ENCODE data around the gene OOSP4B. TPM values are rescaled to one million over a fixed set of nuclear protein-coding genes. Genes with fewer than 3 reads are reported as not detected.

The OOSP4B gene
- total and polyA plus RNA-seq, 12 donors: not detected

GRCh38 chr11:60056349-60056969 lies 39.5 kb downstream of the OOSP4B start, which contains the start of gene MS4A3:
TSS of gene MS4A3 (plus strand) at chr11:60056665. CDS start at chr11:60061161, 4,496 bp downstream.
- H3K27ac ChIP-seq: no peak within 1 kb of the TSS
- no peaks in the 10 kb centered on the region for H3K4me1 ChIP-seq (replicated peaks in 1 of 2)
- H3K36me3 ChIP-seq (replicated peaks in 1 of 2): no peaks in the 10 kb centered on the region
- no peaks in the 10 kb centered on the region for H3K27me3 ChIP-seq
- TF ChIP-seq CTCF (IDR thresholded peaks at IDR 0.05) (no peak), POLR2A (IDR thresholded peaks at IDR 0.05) (no peak)
- 56 to 81% (median 67%) methylated on average over 8 of the region's 8 CpGs for WGBS, 4 donors
- no peak for DNase-seq
- no peaks in the 10 kb centered on the region for H3K9me3 ChIP-seq (replicated peaks in 1 of 3)
- H3K4me3 ChIP-seq: no peak within 1 kb of the TSS
- intact Hi-C loops (cut with DNase I): no loop called here

- H3K4me3 ChIP-seq: no peak overlapping the region
- intact Hi-C loops (cut with DNase I): no loop called here
- H3K27ac ChIP-seq: no peak overlapping the region
- no peak for DNase-seq
- no peaks in the 10 kb centered on the region for H3K27me3 ChIP-seq
- no peaks in the 10 kb centered on the region for H3K4me1 ChIP-seq (replicated peaks in 1 of 2)
- no peaks in the 10 kb centered on the region for H3K9me3 ChIP-seq (replicated peaks in 1 of 3)
- TF ChIP-seq POLR2A (IDR thresholded peaks at IDR 0.05) (no peak), CTCF (IDR thresholded peaks at IDR 0.05) (no peak)
- H3K36me3 ChIP-seq (replicated peaks in 1 of 2): no peaks in the 10 kb centered on the region
- WGBS, 4 donors: 65 to 76% (median 70%) methylated on average over 3 of the region's 3 CpGs
Observed at GRCh38 chr11:60059052-60059451, 42.1 kb downstream of the OOSP4B start.

- TF ChIP-seq POLR2A (IDR thresholded peaks at IDR 0.05) (no peak), CTCF (IDR thresholded peaks at IDR 0.05) (no peak)
- no peak overlapping the region for H3K27ac ChIP-seq
- no peak overlapping the region for H3K4me3 ChIP-seq
- DNase-seq: no peak
- H3K36me3 ChIP-seq (replicated peaks in 1 of 2): no peaks in the 10 kb centered on the region
- H3K4me1 ChIP-seq (replicated peaks in 1 of 2): no peaks in the 10 kb centered on the region
- intact Hi-C loops (cut with DNase I): no loop called here
- no peaks in the 10 kb centered on the region for H3K9me3 ChIP-seq (replicated peaks in 1 of 3)
- WGBS, 4 donors: 77 to 85% (median 81%) methylated on average over 4 of the region's 4 CpGs
- H3K27me3 ChIP-seq: no peaks in the 10 kb centered on the region
Observed at GRCh38 chr11:60059521-60060240, 42.7 kb downstream of the OOSP4B start.

- Histone ChIP-seq H3K4me3 (no peak overlapping the region), H3K9me3 (replicated peaks in 1 of 3) (no peaks in the 10 kb centered on the region), H3K4me1 (replicated peaks in 1 of 2) (no peaks in the 10 kb centered on the region), H3K27ac (no peak overlapping the region), H3K36me3 (replicated peaks in 1 of 2) (no peaks in the 10 kb centered on the region), H3K27me3 (no peaks in the 10 kb centered on the region)
- intact Hi-C loops (cut with DNase I): no loop called here
- TF ChIP-seq POLR2A (IDR thresholded peaks at IDR 0.05) (no peak), CTCF (IDR thresholded peaks at IDR 0.05) (no peak)
- 41 to 80% (median 61%) methylated on average over 1 of the region's 1 CpG for WGBS, 4 donors
- no peak for DNase-seq
Observed at GRCh38 chr11:60064111-60064510, 47.1 kb downstream of the OOSP4B start.

Data from adrenal gland (tissue), 12 donors.